ENCODE data around the gene MTOR. TPM values are rescaled to one million over a fixed set of nuclear protein-coding genes. Genes with fewer than 3 reads are reported as not detected.
"Not testable (repeated sequence)": the region's sequence is repeated elsewhere in the genome, so short reads cannot be mapped to it uniquely, and the experiment has no call there.

The MTOR gene
- total RNA-seq, 6 experiments from 2014 or later: 36.6 to 41.2 (median 38.2) TPM

- Mint-ChIP-seq H3K4me1 (ENCODE audit: low read depth) (peaks cover 12% of the 10 kb centered on the region), H3K27ac (no peak overlapping the region), H3K36me3 (ENCODE audit: low read depth) (peaks cover 5% of the 10 kb centered on the region; the same call in 1 of the 2 replicates), H3K4me3 (no peak overlapping the region), H3K27me3 (ENCODE audit: insufficient read depth) (no peaks in the 10 kb centered on the region), H3K9me3 (no peaks in the 10 kb centered on the region)
- TF ChIP-seq, protein P1, sequence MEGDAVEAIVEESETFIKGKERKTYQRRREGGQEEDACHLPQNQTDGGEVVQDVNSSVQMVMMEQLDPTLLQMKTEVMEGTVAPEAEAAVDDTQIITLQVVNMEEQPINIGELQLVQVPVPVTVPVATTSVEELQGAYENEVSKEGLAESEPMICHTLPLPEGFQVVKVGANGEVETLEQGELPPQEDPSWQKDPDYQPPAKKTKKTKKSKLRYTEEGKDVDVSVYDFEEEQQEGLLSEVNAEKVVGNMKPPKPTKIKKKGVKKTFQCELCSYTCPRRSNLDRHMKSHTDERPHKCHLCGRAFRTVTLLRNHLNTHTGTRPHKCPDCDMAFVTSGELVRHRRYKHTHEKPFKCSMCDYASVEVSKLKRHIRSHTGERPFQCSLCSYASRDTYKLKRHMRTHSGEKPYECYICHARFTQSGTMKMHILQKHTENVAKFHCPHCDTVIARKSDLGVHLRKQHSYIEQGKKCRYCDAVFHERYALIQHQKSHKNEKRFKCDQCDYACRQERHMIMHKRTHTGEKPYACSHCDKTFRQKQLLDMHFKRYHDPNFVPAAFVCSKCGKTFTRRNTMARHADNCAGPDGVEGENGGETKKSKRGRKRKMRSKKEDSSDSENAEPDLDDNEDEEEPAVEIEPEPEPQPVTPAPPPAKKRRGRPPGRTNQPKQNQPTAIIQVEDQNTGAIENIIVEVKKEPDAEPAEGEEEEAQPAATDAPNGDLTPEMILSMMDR (IDR thresholded peaks at IDR 0.05): no peak
- no peak for DNase-seq
Observed at GRCh38 chr1:11101347-11101746, 161.0 kb downstream of the MTOR start.

DNA sequence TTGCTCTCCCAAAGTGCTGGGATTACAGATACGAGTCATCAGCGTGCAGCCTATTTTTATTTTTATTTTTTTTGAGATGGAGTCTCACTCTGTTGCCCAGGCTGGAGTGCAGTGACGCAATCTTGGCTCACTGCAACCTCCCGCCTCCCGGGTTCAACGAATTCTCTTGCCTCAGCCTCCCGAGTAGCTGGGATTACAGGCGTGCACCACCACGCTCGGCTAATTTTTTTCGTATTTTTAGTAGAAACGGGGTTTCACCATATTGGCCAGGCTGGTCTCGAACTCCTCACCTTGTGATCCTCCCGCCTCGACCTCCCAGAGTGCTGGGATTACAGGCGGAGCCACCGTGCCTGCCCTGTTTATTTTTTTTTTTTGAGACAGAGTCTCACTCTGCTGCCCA lies 161.5 kb downstream of the MTOR start:
- H3K4me3 Mint-ChIP-seq; H3K36me3 Mint-ChIP-seq (ENCODE audit: low read depth); H3K27ac Mint-ChIP-seq; H3K27me3 Mint-ChIP-seq (ENCODE audit: insufficient read depth); H3K9me3 Mint-ChIP-seq; DNase-seq: not testable (repeated sequence)
- H3K4me1 Mint-ChIP-seq (ENCODE audit: low read depth): peaks cover 12% of the 10 kb centered on the region

GRCh38 chr1:11100149-11100493 lies 162.2 kb downstream of the MTOR start:
- Mint-ChIP-seq H3K4me3 (peak overlapping the region; percentile 95), H3K9me3 (no peaks in the 10 kb centered on the region), H3K36me3 (ENCODE audit: low read depth) (peaks cover 8% of the 10 kb centered on the region; the same call in 1 of the 2 replicates), H3K27ac (peak overlapping the region; percentile 90), H3K27me3 (ENCODE audit: insufficient read depth) (no peaks in the 10 kb centered on the region), H3K4me1 (ENCODE audit: low read depth) (peaks cover 12% of the 10 kb centered on the region)
- TF ChIP-seq, protein P1 (IDR thresholded peaks at IDR 0.05): no peak
- DNase-seq: no peak

DNA sequence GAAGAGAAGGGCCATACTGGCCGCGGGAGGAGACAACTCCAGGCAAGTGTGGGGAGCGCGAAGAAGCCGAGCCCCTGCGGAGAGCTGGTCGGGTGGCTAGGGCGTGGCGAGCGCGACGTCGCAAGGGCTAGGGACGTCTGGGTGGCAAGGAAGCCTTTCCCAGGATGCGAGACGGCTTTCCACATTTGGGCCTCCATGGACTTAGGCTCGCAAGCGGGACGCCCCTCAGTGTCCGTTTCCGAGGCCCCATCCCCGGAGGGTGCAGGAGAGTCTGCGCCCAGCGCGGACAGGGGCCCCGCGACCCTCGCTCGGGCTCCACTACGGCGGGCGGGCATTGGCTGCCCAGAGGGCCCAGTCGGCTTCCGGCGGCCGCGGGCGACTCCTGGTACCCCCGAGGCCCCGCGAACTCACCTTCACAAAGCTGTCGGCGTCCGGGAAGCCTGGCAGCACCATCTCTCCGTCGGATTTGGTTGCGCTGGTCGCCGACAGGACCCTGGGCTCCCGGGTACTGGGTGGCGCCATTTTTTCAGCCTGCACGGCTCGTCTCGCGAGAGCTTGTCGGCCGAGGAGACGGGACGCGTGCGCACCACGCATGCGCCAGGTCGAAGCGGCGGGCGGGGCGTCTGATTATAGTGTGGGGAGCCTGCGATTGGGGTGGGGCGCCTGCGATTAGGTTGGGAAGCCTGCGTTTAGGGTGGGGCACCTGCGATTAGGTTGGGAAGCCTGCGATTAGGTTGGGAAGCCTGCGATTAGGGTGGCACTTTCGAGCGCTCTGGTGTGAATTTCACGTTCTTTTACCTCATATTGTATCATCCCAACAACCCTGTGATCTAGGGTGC lies 162.8 kb downstream of the MTOR start, which contains the start of gene EXOSC10:
Gene EXOSC10, minus strand, starts transcription at position 560 of the 839 bp plus-strand sequence. Its CDS starts 38 bp downstream, at position 522.
- DNase-seq: peak; percentile 83
- TF ChIP-seq, protein P1 (IDR thresholded peaks at IDR 0.05): no peak; the same call in 1 of the 2 replicates
- H3K9me3 Mint-ChIP-seq: no peaks in the 10 kb centered on the region
- peaks cover 8% of the 10 kb centered on the region; the same call in 1 of the 2 replicates for H3K36me3 Mint-ChIP-seq (ENCODE audit: low read depth)
- no peaks in the 10 kb centered on the region for H3K27me3 Mint-ChIP-seq (ENCODE audit: insufficient read depth)
- peak within 1 kb of the TSS; percentile 95 for H3K4me3 Mint-ChIP-seq
- H3K27ac Mint-ChIP-seq: peak within 1 kb of the TSS; percentile 90
- H3K4me1 Mint-ChIP-seq (ENCODE audit: low read depth): peaks cover 12% of the 10 kb centered on the region

GRCh38 chr1:11098931-11099309 lies 163.4 kb downstream of the MTOR start:
- no peak for DNase-seq
- Mint-ChIP-seq H3K27me3 (ENCODE audit: insufficient read depth) (no peaks in the 10 kb centered on the region), H3K36me3 (ENCODE audit: low read depth) (peaks cover 8% of the 10 kb centered on the region; the same call in 1 of the 2 replicates), H3K9me3 (no peaks in the 10 kb centered on the region), H3K4me1 (ENCODE audit: low read depth) (peaks cover 12% of the 10 kb centered on the region), H3K4me3 (peak overlapping the region; percentile 95), H3K27ac (peak overlapping the region; percentile 90)
- TF ChIP-seq, protein P1 (IDR thresholded peaks at IDR 0.05): no peak

GRCh38 chr1:11083784-11084183 lies 178.6 kb downstream of the MTOR start:
- not testable (repeated sequence) for H3K4me3 Mint-ChIP-seq; DNase-seq; H3K9me3 Mint-ChIP-seq; H3K27ac Mint-ChIP-seq; H3K27me3 Mint-ChIP-seq (ENCODE audit: insufficient read depth)
- peaks cover 14% of the 10 kb centered on the region for H3K4me1 Mint-ChIP-seq (ENCODE audit: low read depth)
- H3K36me3 Mint-ChIP-seq (ENCODE audit: low read depth): peaks cover 49% of the 10 kb centered on the region

Data from HFFc6 (cell line).